ENCODE measurements around the gene GSTM1.
"Not testable (repeated sequence)": the region's sequence is repeated elsewhere in the genome, so short reads cannot be mapped to it uniquely, and the experiment has no call there.

GRCh38 chr1:109694400-109694799 lies 6.8 kb downstream of the GSTM1 start:
- not testable (repeated sequence) for TF ChIP-seq CTCF, POLR2A (IDR thresholded peaks at IDR 0.05)
